HCT116 (cell line): ENCODE data around the gene MRM1. TPM values are rescaled to one million over a fixed set of nuclear protein-coding genes. Genes with fewer than 3 reads are reported as not detected.

Experiments
- ATAC-seq: fragments of 200-7000 bp; cut with Tn5 transposase; 2 replicates; pipeline ENCODE4 v1.9.1; 2020; ENCODE audit warnings: mild to moderate bottlenecking, moderate library complexity
- BruUV-seq: library from RNA; stranded (reverse); fragments of 400-500 nt; replicated peaks from 2 replicates; lab custom pipeline; 2021; lab: Mats Ljungman, UMichigan
- CTCF ChIA-PET: fragments of 300-600 bp; sonication (Branson Sonifier 250); formaldehyde crosslinking; loops from one replicate; lab custom pipeline; 2021; ENCODE audit warnings: antibody characterized with exemption; lab: Charles Lee
- POLR2A ChIA-PET: fragments of 300-600, 350-600 bp; sonication (Branson Sonifier 250); formaldehyde crosslinking; loops from one replicate; lab custom pipeline; 2021; ENCODE audit warnings: antibody characterized with exemption; lab: Charles Lee
- RAD21 ChIA-PET, 2 experiments: fragments of 300-600 bp; sonication (Branson Sonifier 250); formaldehyde crosslinking; loops; one replicate each; lab custom pipeline; 2023; ENCODE audit warnings: low total read pairs in 2 of 2; ENCODE audit not compliant: uncharacterized antibody in 2 of 2, unreplicated experiment in 2 of 2, low non-redundant PET in 1 of 2; lab: Charles Lee
- DNase-seq: peaks from one replicate; pipeline ENCODE4 v3.0.0-alpha.2; 2010; ENCODE audit warnings: low read depth, low spot score
- H2AFZ ChIP-seq: fragments of 200-600 bp; shearing (Covaris generic), sonication (generic); 2 replicates; pipeline ENCODE4 v1.6.1; 2017; ENCODE audit warnings: low read depth, mixed run types, mixed read lengths, antibody characterized with exemption, low read length; ENCODE audit not compliant: poor library complexity, severe bottlenecking
- H3K27ac ChIP-seq: 2 replicates; pipeline ENCODE4 v1.5.1; 2012; ENCODE audit warnings: low read depth, low read length
- H3K27me3 ChIP-seq: fragments of 200-600 bp; sonication (generic); 2 replicates; pipeline ENCODE4 v1.6.1; 2016; ENCODE audit warnings: mixed run types, low read length, mixed read lengths; ENCODE audit not compliant: insufficient read depth
- H3K36me3 ChIP-seq, 2 experiments: fragments of 200-500 bp in 1 of 2; fragments of 200-600 bp in 1 of 2; sonication (Bioruptor generic) in 1 of 2; sonication (generic) in 1 of 2; 2 replicates each; pipeline versions ENCODE4 v1.5.1 to v1.6.1; 2014 to 2016; ENCODE audit warnings: low read length in 2 of 2, inconsistent platforms in 1 of 2, mixed read lengths in 1 of 2, mixed run types in 1 of 2; ENCODE audit not compliant: insufficient read depth in 2 of 2, control insufficient read depth in 1 of 2
- H3K4me1 ChIP-seq, 2 experiments: fragments of 200-600 bp in 1 of 2; sonication (generic) in 1 of 2; 2 replicates each; pipeline versions ENCODE4 v1.5.1 to v1.6.1; 2012 to 2017; ENCODE audit warnings: low read length in 2 of 2, inconsistent platforms in 1 of 2, mild to moderate bottlenecking in 1 of 2, mixed read lengths in 1 of 2, mixed run types in 1 of 2, moderate library complexity in 1 of 2; ENCODE audit not compliant: insufficient read depth in 2 of 2, control insufficient read depth in 1 of 2
- H3K4me2 ChIP-seq: fragments of 200-600 bp; sonication (generic); 2 replicates; pipeline ENCODE4 v1.6.1; 2017; ENCODE audit warnings: mixed run types, low read length, mixed read lengths
- H3K4me3 ChIP-seq, 2 experiments: fragments of 200-600 bp in 1 of 2; sonication (generic) in 1 of 2; replicated peaks in 1 of 2; 2 replicates each; pipeline ENCODE4 v1.5.1; 2011 to 2016; ENCODE audit warnings: low read length in 2 of 2, control low read depth in 1 of 2, low read depth in 1 of 2, mild to moderate bottlenecking in 1 of 2, mixed read lengths in 1 of 2, mixed run types in 1 of 2
- H3K79me2 ChIP-seq: fragments of 200-600 bp; sonication (generic); 2 replicates; pipeline ENCODE4 v1.6.1; 2017; ENCODE audit warnings: mild to moderate bottlenecking, mixed run types, low read length, moderate library complexity, mixed read lengths; ENCODE audit not compliant: insufficient read depth
- H3K9ac ChIP-seq: fragments of 200-600 bp; sonication (generic); 2 replicates; pipeline ENCODE4 v1.6.1; 2016; ENCODE audit warnings: low read length, mixed read lengths
- H3K9me2 ChIP-seq: fragments of 200-600 bp; sonication (generic), shearing (Covaris generic); 2 replicates; pipeline ENCODE4 v1.6.1; 2017; ENCODE audit warnings: mixed run types, mild to moderate bottlenecking, moderate library complexity; ENCODE audit not compliant: insufficient read depth
- H3K9me3 ChIP-seq, 2 experiments: fragments of 200-500 bp in 1 of 2; fragments of 200-600 bp in 1 of 2; sonication (Bioruptor generic) in 1 of 2; sonication (generic) in 1 of 2; 2 replicates each; pipeline ENCODE4 v1.6.1; 2014 to 2017; ENCODE audit warnings: low read length in 2 of 2, mixed read lengths in 2 of 2, inconsistent platforms in 1 of 2, low read depth in 1 of 2, mild to moderate bottlenecking in 1 of 2, mixed run types in 1 of 2, moderate library complexity in 1 of 2; ENCODE audit not compliant: control insufficient read depth in 1 of 2, insufficient read depth in 1 of 2
- H4K20me1 ChIP-seq: fragments of 200-600 bp; sonication (generic), shearing (Covaris generic); 2 replicates; pipeline ENCODE4 v1.6.1; 2017; ENCODE audit warnings: mixed run types, mild to moderate bottlenecking, moderate library complexity; ENCODE audit not compliant: insufficient read depth
- CEBPB ChIP-seq: IDR thresholded peaks from 2 replicates; pipeline ENCODE4 v1.6.1; 2012; ENCODE audit warnings: low read depth
- ELF1 ChIP-seq: IDR thresholded peaks from 2 replicates; pipeline ENCODE4 v1.6.1; 2012; ENCODE audit warnings: low read depth, borderline replicate concordance
- FOSL1 ChIP-seq: IDR thresholded peaks from 2 replicates; pipeline ENCODE4 v1.6.1; 2012; ENCODE audit warnings: low read depth
- POLR2AphosphoS5 ChIP-seq: IDR thresholded peaks from 2 replicates; pipeline ENCODE4 v1.6.1; 2011; ENCODE audit warnings: mild to moderate bottlenecking, low read depth, low read length, moderate library complexity
- RAD21 ChIP-seq: IDR thresholded peaks from 2 replicates; pipeline ENCODE4 v1.6.1; 2012; ENCODE audit warnings: low read depth, mild to moderate bottlenecking
- REST ChIP-seq: IDR thresholded peaks from 2 replicates; pipeline ENCODE4 v1.6.1; 2012; ENCODE audit warnings: low read depth
- SIN3A ChIP-seq: IDR thresholded peaks from 2 replicates; pipeline ENCODE4 v1.6.1; 2012; ENCODE audit warnings: low read depth
- SP1 ChIP-seq: IDR thresholded peaks from 2 replicates; pipeline ENCODE4 v1.6.1; 2012; ENCODE audit warnings: low read depth
- SRF ChIP-seq: IDR thresholded peaks from 2 replicates; pipeline ENCODE4 v1.6.1; 2012; ENCODE audit warnings: low read depth
- YY1 ChIP-seq: IDR thresholded peaks from 2 replicates; pipeline ENCODE4 v1.6.1; 2011; ENCODE audit warnings: low read length, low read depth, moderate library complexity, mild to moderate bottlenecking; ENCODE audit not compliant: insufficient replicate concordance; ENCODE audit errors: extremely low read depth
- ZBTB33 ChIP-seq: IDR thresholded peaks from 2 replicates; pipeline ENCODE4 v1.6.1; 2011; ENCODE audit warnings: mild to moderate bottlenecking, low read length, moderate library complexity; ENCODE audit not compliant: insufficient replicate concordance; ENCODE audit errors: extremely low read depth
- ZFX ChIP-seq: fragments of 450-650 bp; IDR thresholded peaks from 2 replicates; pipeline ENCODE4 v1.6.1; 2017
- ZNF274 ChIP-seq: fragments of 200-500 bp; sonication (Bioruptor generic); IDR thresholded peaks from 2 replicates; pipeline ENCODE4 v1.6.1; 2014; ENCODE audit warnings: mild to moderate bottlenecking, low read depth, low read length, inconsistent platforms
- intact Hi-C: fragments of 100-400 bp; cut with micrococcal nuclease; formaldehyde crosslinking; loops from 2 replicates; pipeline ENCODE4 v1.10.0; 2022
- total RNA-seq: library from RNA; stranded (reverse); gene quantifications from one replicate; pipeline ENCODE4 v1.2.1, GENCODE V29; 2021; ENCODE audit not compliant: unreplicated experiment

Gene MRM1
- total RNA-seq, 1 experiment from 2014 or later = 14.5 TPM

GRCh38 chr17:36553459-36553858 lies 47.9 kb upstream of the MRM1 start:
- no TSS peak for BruUV-seq
- RAD21 ChIA-PET = interaction anchor here in 1 of 2 experiments (0.7 kb wide), 1 partner anchor 93 kb away, joined by 5 read pairs; no protein-coding TSS in a partner anchor
- no peaks in the 10 kb centered on the region; the same call in 1 of the 2 replicates for H4K20me1 ChIP-seq
- H3K9me3 ChIP-seq = no peaks in the 10 kb centered on the region
- CTCF ChIA-PET = interaction anchor here (0.7 to 1.2 kb wide), 2 partner anchors 19 to 106 kb away, joined by 3 read pairs; partner anchors contain the start of genes MYO19 and PIGW
- peaks cover 13 to 15% of the 10 kb centered on the region in 2 experiments; a peak in 3 of 4 replicates for H3K36me3 ChIP-seq
- peaks cover 82% of the 10 kb centered on the region for H3K79me2 ChIP-seq
- TF ChIP-seq REST = no peak
- TF ChIP-seq CEBPB = no peak
- no peak for TF ChIP-seq SRF
- no peak for TF ChIP-seq FOSL1
- no peak for TF ChIP-seq ZBTB33
- no peak for TF ChIP-seq POLR2AphosphoS5
- no peak for TF ChIP-seq SP1
- TF ChIP-seq ZFX = no peak
- no peak for TF ChIP-seq ELF1
- no peak for TF ChIP-seq ZNF274
- TF ChIP-seq RAD21 = no peak
- no peak for TF ChIP-seq YY1
- TF ChIP-seq SIN3A = no peak
- TF ChIP-seq, all 23 proteins: peak for 0
- ATAC-seq (no peak), DNase-seq (no peak)
- POLR2A ChIA-PET = no interaction called here
- Histone ChIP-seq H2AFZ (no peak overlapping the region), H3K27me3 (no peaks in the 10 kb centered on the region), H3K4me2 (no peak overlapping the region), H3K4me3 (no peak overlapping the region), H3K9me2 (no peaks in the 10 kb centered on the region), H3K4me1 (no peaks in the 10 kb centered on the region), H3K27ac (no peak overlapping the region), H3K9ac (no peak overlapping the region)
- intact Hi-C loops = no loop called here
